T-helper 2 cell treated with Interferon-gamma antibody and Interleukin-4, amounts not matched to agents 100 ng/mL and 5 ng/mL, for 36 hours (primary cell): Measurements from ENCODE around the gene PDIA4. TPM values are rescaled to one million over a fixed set of nuclear protein-coding genes. Genes with fewer than 3 reads are reported as not detected.
"Not testable (repeated sequence)": the region's sequence is repeated elsewhere in the genome, so short reads cannot be mapped to it uniquely, and the experiment has no call there.

Experiments used
- intact Hi-C: fragments of 100-400 bp; cut with micrococcal nuclease; formaldehyde crosslinking; loops from one replicate; pipeline ENCODE4 v1.15.1; 2023
- total RNA-seq: library from RNA; stranded (reverse); gene quantifications from 2 replicates; pipeline ENCODE4 v1.2.3, GENCODE V29; 2022

Gene PDIA4
- total RNA-seq = 159 and 163 TPM in 2 replicates

DNA sequence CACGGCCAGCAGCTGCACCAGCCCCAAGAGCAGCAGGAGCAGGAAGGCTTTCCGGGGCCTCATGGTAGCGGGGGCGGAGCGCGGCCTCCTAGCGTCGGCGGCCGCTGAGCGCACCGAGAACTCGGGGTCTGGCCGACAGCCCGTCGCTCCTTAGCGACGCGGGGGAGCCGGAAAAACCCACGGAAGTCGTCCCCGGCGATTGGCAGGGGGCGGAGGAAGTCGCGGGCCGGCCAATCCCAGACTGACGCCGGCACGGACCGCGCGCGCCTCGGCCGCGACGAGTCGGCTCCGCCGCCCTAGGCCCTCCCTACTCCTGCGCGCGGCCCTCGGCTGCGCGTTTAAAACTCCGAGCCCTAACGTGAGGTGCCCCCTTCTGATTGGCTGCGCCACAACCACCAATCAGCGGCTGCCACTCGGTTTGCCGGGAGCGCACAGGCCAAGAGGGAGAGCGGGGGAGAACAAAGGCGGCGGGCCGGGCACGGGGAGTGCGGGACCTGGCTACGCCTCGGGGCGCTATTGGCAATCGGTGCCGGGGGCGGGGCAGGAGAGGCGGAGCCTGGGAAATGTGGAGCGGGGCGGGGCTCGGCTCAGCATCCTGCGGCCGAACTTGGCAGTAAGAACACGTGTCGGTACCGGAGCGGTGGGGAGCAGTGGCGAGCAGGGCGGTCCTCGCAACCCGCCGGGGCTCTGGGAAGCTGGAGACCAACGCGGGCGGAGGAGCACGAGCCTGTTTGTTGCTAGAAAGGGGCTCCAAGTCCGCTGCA, at the start of gene PDIA4:
Gene PDIA4 (minus strand): TSS at position 160 of the 764 bp plus-strand sequence. CDS start 97 bp downstream, at position 63.
- intact Hi-C loops = loop anchor here (1.0 to 5.0 kb wide), 11 partner anchors 23 to 810 kb away; partner anchors contain the start of genes CUL1, EZH2, ZNF398 and ZNF425

DNA sequence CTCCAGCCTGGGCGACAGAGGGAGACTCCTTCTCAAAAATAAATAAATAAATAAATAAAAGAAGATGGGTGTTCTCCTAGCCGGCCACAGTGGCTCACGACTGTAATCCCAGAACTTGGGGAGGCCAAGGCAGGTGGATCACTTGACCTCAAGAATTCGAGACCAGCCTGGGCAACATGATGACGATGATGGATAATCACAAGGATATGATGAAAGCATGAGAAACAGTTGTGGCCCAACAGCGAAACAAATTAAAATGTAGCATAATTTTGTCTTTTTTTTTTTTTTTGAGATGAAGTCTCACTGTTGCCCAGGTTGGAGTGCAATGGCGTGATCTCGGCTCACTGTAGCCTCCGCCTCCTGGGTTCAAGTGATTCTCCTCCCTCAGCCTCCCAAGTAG, 49.3 kb upstream of the PDIA4 start:
- intact Hi-C loops = no loop called here

GRCh38 chr7:149075286-149075685, 47.0 kb upstream of the PDIA4 start:
- intact Hi-C loops = no loop called here

- intact Hi-C loops = no loop called here
These were observed 46.0 kb upstream of the PDIA4 start for GRCh38 chr7:149074116-149074885.

DNA sequence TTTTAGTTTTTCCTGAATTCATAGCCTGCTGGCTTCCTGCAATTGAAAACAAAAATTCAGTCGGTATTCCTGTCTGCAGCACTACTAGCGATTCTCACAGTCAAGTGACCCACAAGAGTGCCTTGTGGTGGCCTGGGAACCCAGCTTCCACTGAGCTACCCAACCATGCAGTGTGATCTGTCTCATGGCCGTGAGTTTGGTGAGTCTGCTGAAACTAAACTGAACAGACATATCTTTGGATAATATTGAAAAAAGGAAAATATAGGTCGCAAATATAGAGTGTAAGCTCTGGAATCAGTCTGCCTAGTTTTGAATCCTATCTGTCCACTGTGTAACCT, 44.1 kb upstream of the PDIA4 start:
- intact Hi-C loops = no loop called here

GRCh38 chr7:149071641-149072437, 43.5 kb upstream of the PDIA4 start:
- intact Hi-C loops = no loop called here

GRCh38 chr7:149071182-149071635, 42.9 kb upstream of the PDIA4 start:
- intact Hi-C loops = no loop called here

- intact Hi-C loops = no loop called here
These were observed 42.2 kb upstream of the PDIA4 start for GRCh38 chr7:149070372-149071125.

DNA sequence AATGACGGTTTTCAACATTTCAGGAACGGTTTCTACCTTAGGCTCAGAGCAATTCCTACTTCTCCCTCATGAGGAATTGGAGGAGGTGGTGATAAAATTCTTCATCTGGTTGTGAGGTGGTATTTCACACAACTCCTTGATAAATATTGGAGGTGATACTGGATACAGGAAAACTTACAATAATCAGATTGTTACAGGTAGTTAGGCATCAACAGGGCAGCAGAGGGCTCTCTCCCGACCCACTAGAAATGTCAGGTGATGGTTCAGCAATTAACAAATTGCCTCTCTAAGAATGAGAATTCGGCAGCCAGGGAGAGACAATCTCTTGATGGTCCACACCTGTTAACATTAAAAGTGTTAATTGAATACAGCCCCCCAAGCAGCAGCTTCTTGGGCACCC, 39.6 kb upstream of the PDIA4 start:
- intact Hi-C loops = loop anchor here (5.0 kb wide), 1 partner anchor 79 kb away; the partner anchor contains the start of gene ZNF398

DNA sequence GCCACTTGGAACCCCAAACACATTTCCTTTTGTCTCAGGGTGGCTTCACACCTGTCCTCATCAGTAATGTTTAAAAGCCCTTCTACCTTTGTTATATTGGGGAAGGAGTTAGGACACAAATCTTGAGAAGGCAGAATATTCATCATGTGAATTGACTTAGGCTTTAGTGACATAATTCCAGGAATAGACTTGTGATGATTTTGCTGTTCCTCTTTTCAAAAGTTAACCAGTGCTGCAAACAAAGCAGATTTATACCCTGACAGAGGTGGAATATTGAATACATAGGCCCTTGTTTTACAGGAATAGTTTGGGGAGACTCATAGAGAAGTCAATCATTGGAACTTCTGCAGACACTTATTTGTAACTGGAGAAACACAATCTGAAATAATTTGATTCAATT, 35.2 kb upstream of the PDIA4 start:
- intact Hi-C loops = no loop called here

GRCh38 chr7:149062217-149062899, 34.1 kb upstream of the PDIA4 start:
- intact Hi-C loops = not testable (repeated sequence)

- intact Hi-C loops = no loop called here
These were observed 31.9 kb upstream of the PDIA4 start for GRCh38 chr7:149060156-149060555.

DNA sequence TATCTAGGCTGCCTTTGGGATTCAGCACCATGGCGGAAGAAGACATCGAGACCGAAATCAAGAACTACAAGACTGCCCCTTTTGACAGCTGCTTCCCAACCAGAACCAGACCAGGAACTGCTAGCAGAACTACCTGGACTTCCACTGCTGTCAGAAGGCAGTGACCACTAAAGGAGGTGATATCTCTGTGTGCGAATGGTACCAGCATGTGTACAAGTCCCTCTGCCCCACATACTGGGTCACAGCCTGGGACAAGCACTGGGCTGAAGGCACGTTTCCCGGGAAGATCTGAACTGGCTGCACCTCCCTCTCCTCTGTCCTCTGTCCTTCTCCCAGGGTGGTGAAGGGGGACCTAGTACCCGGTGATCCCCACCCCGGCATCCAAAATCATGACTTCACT, 25.6 kb upstream of the PDIA4 start:
- intact Hi-C loops = no loop called here

- intact Hi-C loops = no loop called here
These were observed 25.1 kb upstream of the PDIA4 start for GRCh38 chr7:149053384-149053783.

- intact Hi-C loops = no loop called here
These were observed 22.6 kb upstream of the PDIA4 start for GRCh38 chr7:149050941-149051340.

DNA sequence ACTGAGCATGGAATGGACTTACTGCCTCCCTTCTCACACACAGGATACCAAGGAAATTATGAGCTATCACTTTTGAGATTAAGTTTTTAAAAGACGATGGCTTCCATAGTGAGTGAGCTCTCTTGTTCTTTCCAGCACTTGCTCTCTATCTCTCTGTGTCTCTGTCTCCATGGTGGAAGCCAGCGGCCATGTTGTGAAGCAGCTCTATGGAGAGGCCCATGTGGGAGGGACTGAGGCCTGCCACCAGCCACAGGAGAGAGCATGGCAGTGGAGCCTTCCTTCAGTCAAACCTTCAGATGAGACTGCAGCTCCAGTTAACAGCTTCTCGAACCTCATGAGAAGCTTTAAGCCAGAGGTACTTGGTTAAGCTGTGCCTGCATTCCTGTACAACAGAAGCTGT, 20.5 kb upstream of the PDIA4 start:
- intact Hi-C loops = no loop called here

- intact Hi-C loops = no loop called here
These were observed 18.1 kb upstream of the PDIA4 start for GRCh38 chr7:149046416-149046815.

DNA sequence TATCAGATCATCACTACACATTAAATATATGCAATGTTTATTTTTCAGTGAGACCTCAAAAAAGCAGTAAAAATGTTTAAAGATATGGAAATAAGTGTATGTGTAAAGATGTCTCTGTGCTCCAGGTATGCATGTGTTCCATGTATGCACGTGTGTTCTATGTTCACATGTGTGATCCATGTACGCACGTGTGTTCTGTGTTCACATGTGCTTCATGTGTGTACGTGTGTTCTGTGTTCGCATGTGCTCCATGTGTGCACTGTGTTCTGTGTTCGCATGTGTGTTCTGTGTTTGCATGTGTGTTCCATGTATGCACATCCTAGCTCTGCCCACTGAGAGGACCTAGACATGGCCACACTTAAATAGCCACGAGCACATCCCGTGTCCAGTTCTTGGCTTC, 15.6 kb upstream of the PDIA4 start:
- intact Hi-C loops = no loop called here

DNA sequence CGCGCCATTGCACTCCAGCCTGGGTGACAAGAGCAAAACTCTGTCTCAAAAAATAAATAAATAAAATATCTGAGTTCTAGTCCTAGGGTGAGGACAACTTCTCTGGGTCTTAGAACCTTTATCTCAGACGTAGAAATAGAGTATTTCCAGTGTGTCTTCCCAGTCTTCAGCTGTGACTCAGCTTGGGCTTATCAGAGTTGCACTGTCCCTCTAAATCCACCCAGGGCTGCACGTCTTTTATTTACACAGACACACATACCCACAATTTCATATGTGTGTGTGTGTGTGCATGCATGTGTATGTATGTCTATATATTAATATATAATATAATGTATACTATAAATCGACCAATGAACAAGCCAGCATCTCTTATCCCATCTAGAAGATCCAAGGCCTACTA, 13.0 kb upstream of the PDIA4 start:
- intact Hi-C loops = no loop called here

DNA sequence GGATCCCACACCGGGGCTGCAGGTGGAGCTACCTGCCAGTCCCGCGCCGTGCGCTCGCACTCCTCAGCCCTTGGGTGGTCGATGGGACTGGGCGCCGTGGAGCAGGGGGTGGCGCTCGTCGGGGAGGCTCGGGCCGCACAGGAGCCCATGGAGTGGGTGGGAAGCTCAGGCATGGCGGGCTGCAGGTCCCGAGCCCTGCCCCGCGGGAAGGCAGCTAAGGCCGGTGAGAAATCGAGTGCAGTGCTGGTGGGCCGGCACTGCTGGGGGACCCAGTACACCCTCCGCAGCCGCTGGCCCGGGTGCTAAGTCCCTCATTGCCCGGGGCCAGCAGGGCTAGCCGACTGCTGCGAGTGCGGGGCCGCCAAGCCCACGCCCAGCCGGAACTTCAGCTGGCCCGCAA, 10.3 kb upstream of the PDIA4 start:
- intact Hi-C loops = not testable (repeated sequence)
